TTC549 (cell line): ENCODE results near the gene FLT3.
"Not testable (repeated sequence)": the region's sequence is repeated elsewhere in the genome, so short reads cannot be mapped to it uniquely, and the experiment has no call there.

Experiments
- FAIRE-seq: peaks from 2 replicates; lab custom pipeline; 2012; peaks lifted over from hg19 to GRCh38; lab: Jason Lieb, UNC

Gene FLT3

GRCh38 chr13:27971236-27971645 is 129.1 kb downstream of the FLT3 start:
- no peak for FAIRE-seq

- FAIRE-seq = no peak
These were observed 129.8 kb downstream of the FLT3 start for GRCh38 chr13:27970382-27971235.

- FAIRE-seq = no peak
These were observed 130.5 kb downstream of the FLT3 start for GRCh38 chr13:27969866-27970229.

- FAIRE-seq = no peak
These were observed 131.1 kb downstream of the FLT3 start, which contains the start of gene CDX2 for GRCh38 chr13:27969082-27969865. Gene CDX2, minus strand, starts transcription at chr13:27969315. Its CDS starts 309 bp downstream, at chr13:27969006.

- FAIRE-seq = no peak
These were observed 131.9 kb downstream of the FLT3 start for GRCh38 chr13:27968316-27969081.

- FAIRE-seq = no peak
These were observed 132.6 kb downstream of the FLT3 start for GRCh38 chr13:27967736-27968315.

- no peak for FAIRE-seq
These were observed 133.1 kb downstream of the FLT3 start for GRCh38 chr13:27967203-27967735.

GRCh38 chr13:27966641-27967202 is 133.7 kb downstream of the FLT3 start:
- FAIRE-seq = no peak

GRCh38 chr13:27965740-27966640 is 134.4 kb downstream of the FLT3 start:
- FAIRE-seq = no peak

GRCh38 chr13:27965343-27965739 is 135.0 kb downstream of the FLT3 start:
- no peak for FAIRE-seq

GRCh38 chr13:27964741-27965323 is 135.5 kb downstream of the FLT3 start:
- no peak for FAIRE-seq

- FAIRE-seq = not testable (repeated sequence)
These were observed 136.2 kb downstream of the FLT3 start for GRCh38 chr13:27964206-27964605.

GRCh38 chr13:27963491-27963890 is 136.9 kb downstream of the FLT3 start:
- FAIRE-seq = no peak

- no peak for FAIRE-seq
These were observed 137.4 kb downstream of the FLT3 start for GRCh38 chr13:27962982-27963381.

GRCh38 chr13:27962128-27962841 is 138.1 kb downstream of the FLT3 start:
- no peak for FAIRE-seq

GRCh38 chr13:27961227-27962085 is 138.9 kb downstream of the FLT3 start:
- no peak for FAIRE-seq

GRCh38 chr13:27960362-27961226 is 139.8 kb downstream of the FLT3 start:
- FAIRE-seq = no peak

- no peak for FAIRE-seq
These were observed 140.4 kb downstream of the FLT3 start for GRCh38 chr13:27959976-27960361.
